ENCODE results near the gene CYYR1. TPM values are rescaled to one million over a fixed set of nuclear protein-coding genes. Genes with fewer than 3 reads are reported as not detected.

Gene CYYR1
- total RNA-seq, 5 donors from 2014 or later (not counting 1 experiment from before 2014, with no cell fraction given), result 0.09 to 0.29 (median 0.26) TPM; not detected in 2

GRCh38 chr21:26444646-26445045 is 128.4 kb downstream of the CYYR1 start:
- Mint-ChIP-seq H3K36me3 (no peaks in the 10 kb centered on the region), H3K4me1 (no peaks in the 10 kb centered on the region), H3K27me3 (no peaks in the 10 kb centered on the region), H3K4me3 (no peak overlapping the region), H3K9me3 (no peaks in the 10 kb centered on the region), H3K27ac (no peak overlapping the region)
- Histone ChIP-seq H3K27ac (ENCODE audit: low read length) (no peak overlapping the region), H3K36me3 (ENCODE audit: control insufficient read depth in 2 of 2, extremely low read depth in 1 of 2, insufficient read depth in 1 of 2, low read length in 1 of 2) (no peaks in the 10 kb centered on the region), H3K4me3 (ENCODE audit: control insufficient read depth in 1 of 2, extremely low read depth in 1 of 2, low read length in 1 of 2) (no peak overlapping the region), H3K4me1 (ENCODE audit: control insufficient read depth in 1 of 2, extremely low read depth in 1 of 2, insufficient read depth in 2 of 2, low read length in 2 of 2) (no peaks in the 10 kb centered on the region), H3K27me3 (replicated peaks in 1 of 2; ENCODE audit: control insufficient read depth in 2 of 2, extremely low read depth in 1 of 2, insufficient read depth in 2 of 2, low read length in 1 of 2) (no peaks in the 10 kb centered on the region), H3K9me3 (no peaks in the 10 kb centered on the region)
- ATAC-seq (replicated peaks in 1 of 4) (no peak), DNase-seq (no peak)
- ChIA-PET CTCF (interaction anchor here in 1 of 2 donors (1.2 kb wide), 1 partner anchor 562 kb away, joined by 3 read pairs; no protein-coding TSS in a partner anchor), POLR2A (no interaction called here)
- 100% methylated on average over 1 of the region's 1 CpG for WGBS (ENCODE audit: insufficient coverage)

DNA sequence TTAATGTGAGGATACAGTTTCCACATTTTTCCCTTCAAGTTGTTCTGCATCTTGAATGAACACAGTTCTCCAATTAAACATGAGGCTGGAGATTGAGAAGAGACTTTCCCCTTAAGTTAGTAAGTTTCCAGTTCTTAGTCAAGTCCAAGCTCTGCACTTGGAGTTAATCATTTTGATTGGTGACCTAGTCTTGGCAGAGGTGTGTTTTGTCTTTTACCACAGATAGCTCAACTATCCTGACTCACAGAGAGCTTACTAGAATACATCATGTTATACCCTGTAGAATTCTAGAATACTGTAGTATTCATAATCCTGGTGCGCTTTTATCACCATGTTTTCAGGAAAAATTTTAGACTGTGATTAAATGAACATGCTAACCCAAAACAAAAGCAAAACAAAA is 129.2 kb downstream of the CYYR1 start:
- H3K9me3 ChIP-seq, result no peaks in the 10 kb centered on the region
- ChIA-PET POLR2A (no interaction called here), CTCF (no interaction called here)
- Mint-ChIP-seq H3K36me3 (no peaks in the 10 kb centered on the region), H3K4me3 (no peak overlapping the region), H3K4me1 (no peaks in the 10 kb centered on the region), H3K27me3 (no peaks in the 10 kb centered on the region), H3K27ac (no peak overlapping the region), H3K9me3 (no peaks in the 10 kb centered on the region)
- WGBS (ENCODE audit: insufficient coverage), result no CpG with 5 or more reads among the region's 1 CpG
- no peaks in the 10 kb centered on the region for H3K4me1 ChIP-seq (ENCODE audit: control insufficient read depth in 1 of 2, extremely low read depth in 1 of 2, insufficient read depth in 2 of 2, low read length in 2 of 2)
- ATAC-seq (replicated peaks in 1 of 4) (no peak), DNase-seq (no peak)
- no peaks in the 10 kb centered on the region for H3K27me3 ChIP-seq (replicated peaks in 1 of 2; ENCODE audit: control insufficient read depth in 2 of 2, extremely low read depth in 1 of 2, insufficient read depth in 2 of 2, low read length in 1 of 2)
- no peak overlapping the region for H3K27ac ChIP-seq (ENCODE audit: low read length)
- no peak overlapping the region for H3K4me3 ChIP-seq (ENCODE audit: control insufficient read depth in 1 of 2, extremely low read depth in 1 of 2, low read length in 1 of 2)
- no peaks in the 10 kb centered on the region for H3K36me3 ChIP-seq (ENCODE audit: control insufficient read depth in 2 of 2, extremely low read depth in 1 of 2, insufficient read depth in 1 of 2, low read length in 1 of 2)

GRCh38 chr21:26443291-26443690 is 129.8 kb downstream of the CYYR1 start:
- ATAC-seq (replicated peaks in 1 of 4), result no peak
- Histone ChIP-seq H3K9me3 (no peaks in the 10 kb centered on the region), H3K27ac (ENCODE audit: low read length) (no peak overlapping the region), H3K4me3 (ENCODE audit: control insufficient read depth in 1 of 2, extremely low read depth in 1 of 2, low read length in 1 of 2) (no peak overlapping the region), H3K36me3 (ENCODE audit: control insufficient read depth in 2 of 2, extremely low read depth in 1 of 2, insufficient read depth in 1 of 2, low read length in 1 of 2) (no peaks in the 10 kb centered on the region), H3K4me1 (ENCODE audit: control insufficient read depth in 1 of 2, extremely low read depth in 1 of 2, insufficient read depth in 2 of 2, low read length in 2 of 2) (no peaks in the 10 kb centered on the region), H3K27me3 (replicated peaks in 1 of 2; ENCODE audit: control insufficient read depth in 2 of 2, extremely low read depth in 1 of 2, insufficient read depth in 2 of 2, low read length in 1 of 2) (no peaks in the 10 kb centered on the region)
- ChIA-PET POLR2A (no interaction called here), CTCF (no interaction called here)
- Mint-ChIP-seq H3K36me3 (no peaks in the 10 kb centered on the region), H3K9me3 (no peaks in the 10 kb centered on the region), H3K27ac (no peak overlapping the region), H3K4me3 (no peak overlapping the region), H3K27me3 (no peaks in the 10 kb centered on the region), H3K4me1 (no peaks in the 10 kb centered on the region)
- no CpG with 5 or more reads among the region's 1 CpG for WGBS (ENCODE audit: insufficient coverage)
- no peak for DNase-seq

- no peak overlapping the region for H3K27ac Mint-ChIP-seq
- peaks cover 0 to 3% of the 10 kb centered on the region in 2 donors for H3K27me3 Mint-ChIP-seq
Measured at GRCh38 chr21:26441149-26441548, 131.9 kb downstream of the CYYR1 start.

GRCh38 chr21:26438976-26439375 is 134.1 kb downstream of the CYYR1 start:
- no peak overlapping the region for H3K4me3 ChIP-seq (ENCODE audit: control insufficient read depth in 1 of 2, extremely low read depth in 1 of 2, low read length in 1 of 2)
- Mint-ChIP-seq H3K9me3 (no peaks in the 10 kb centered on the region), H3K27ac (no peak overlapping the region), H3K36me3 (no peaks in the 10 kb centered on the region), H3K4me3 (no peak overlapping the region), H3K27me3 (peaks cover 0 to 3% of the 10 kb centered on the region in 2 donors), H3K4me1 (no peaks in the 10 kb centered on the region)
- ATAC-seq (replicated peaks in 1 of 4) (no peak), DNase-seq (no peak)
- H3K4me1 ChIP-seq (ENCODE audit: control insufficient read depth in 1 of 2, extremely low read depth in 1 of 2, insufficient read depth in 2 of 2, low read length in 2 of 2), result no peaks in the 10 kb centered on the region
- ChIA-PET POLR2A (interaction anchor here in 1 of 2 donors (0.6 kb wide), 1 partner anchor 193 kb away, joined by 5 read pairs; no protein-coding TSS in a partner anchor), CTCF (no interaction called here)
- no peaks in the 10 kb centered on the region for H3K9me3 ChIP-seq
- H3K27me3 ChIP-seq (replicated peaks in 1 of 2; ENCODE audit: control insufficient read depth in 2 of 2, extremely low read depth in 1 of 2, insufficient read depth in 2 of 2, low read length in 1 of 2), result no peaks in the 10 kb centered on the region
- no peak overlapping the region for H3K27ac ChIP-seq (ENCODE audit: low read length)
- H3K36me3 ChIP-seq (ENCODE audit: control insufficient read depth in 2 of 2, extremely low read depth in 1 of 2, insufficient read depth in 1 of 2, low read length in 1 of 2), result no peaks in the 10 kb centered on the region

More at GRCh38 chr21:26441149-26441548, 131.9 kb downstream of the CYYR1 start:
- no peak overlapping the region for H3K27ac ChIP-seq (ENCODE audit: low read length)
- H3K4me1 ChIP-seq (ENCODE audit: control insufficient read depth in 1 of 2, extremely low read depth in 1 of 2, insufficient read depth in 2 of 2, low read length in 2 of 2), result no peaks in the 10 kb centered on the region
- ChIA-PET CTCF (no interaction called here), POLR2A (no interaction called here)
- H3K4me3 Mint-ChIP-seq, result no peak overlapping the region
- H3K9me3 Mint-ChIP-seq, result no peaks in the 10 kb centered on the region
- H3K9me3 ChIP-seq, result no peaks in the 10 kb centered on the region
- DNase-seq, result no peak
- H3K4me1 Mint-ChIP-seq, result no peaks in the 10 kb centered on the region
- no CpG with 5 or more reads among the region's 2 CpGs for WGBS (ENCODE audit: insufficient coverage)
- no peak overlapping the region for H3K4me3 ChIP-seq (ENCODE audit: control insufficient read depth in 1 of 2, extremely low read depth in 1 of 2, low read length in 1 of 2)
- no peaks in the 10 kb centered on the region for H3K36me3 ChIP-seq (ENCODE audit: control insufficient read depth in 2 of 2, extremely low read depth in 1 of 2, insufficient read depth in 1 of 2, low read length in 1 of 2)
- H3K27me3 ChIP-seq (replicated peaks in 1 of 2; ENCODE audit: control insufficient read depth in 2 of 2, extremely low read depth in 1 of 2, insufficient read depth in 2 of 2, low read length in 1 of 2), result no peaks in the 10 kb centered on the region
- ATAC-seq (replicated peaks in 1 of 4), result no peak
- no peaks in the 10 kb centered on the region for H3K36me3 Mint-ChIP-seq

- no peaks in the 10 kb centered on the region for H3K36me3 ChIP-seq (ENCODE audit: control insufficient read depth in 2 of 2, extremely low read depth in 1 of 2, insufficient read depth in 1 of 2, low read length in 1 of 2)
- no peak overlapping the region for H3K4me3 ChIP-seq (ENCODE audit: control insufficient read depth in 1 of 2, extremely low read depth in 1 of 2, low read length in 1 of 2)
- Mint-ChIP-seq H3K4me3 (no peak overlapping the region), H3K27ac (no peak overlapping the region), H3K27me3 (peaks cover 0 to 3% of the 10 kb centered on the region in 2 donors), H3K4me1 (no peaks in the 10 kb centered on the region), H3K9me3 (no peaks in the 10 kb centered on the region), H3K36me3 (no peaks in the 10 kb centered on the region)
- no peaks in the 10 kb centered on the region for H3K4me1 ChIP-seq (ENCODE audit: control insufficient read depth in 1 of 2, extremely low read depth in 1 of 2, insufficient read depth in 2 of 2, low read length in 2 of 2)
- no peak overlapping the region for H3K27ac ChIP-seq (ENCODE audit: low read length)
- CTCF ChIA-PET, result no interaction called here
- no CpG with 5 or more reads among the region's 1 CpG for WGBS (ENCODE audit: insufficient coverage)
- POLR2A ChIA-PET, result no interaction called here
- H3K27me3 ChIP-seq (replicated peaks in 1 of 2; ENCODE audit: control insufficient read depth in 2 of 2, extremely low read depth in 1 of 2, insufficient read depth in 2 of 2, low read length in 1 of 2), result no peaks in the 10 kb centered on the region
- no peak for ATAC-seq (replicated peaks in 1 of 4)
- no peaks in the 10 kb centered on the region for H3K9me3 ChIP-seq
- peak in 1 of 35 experiments; percentile 3 for DNase-seq
Measured at GRCh38 chr21:26437326-26438009, 135.6 kb downstream of the CYYR1 start.

DNA sequence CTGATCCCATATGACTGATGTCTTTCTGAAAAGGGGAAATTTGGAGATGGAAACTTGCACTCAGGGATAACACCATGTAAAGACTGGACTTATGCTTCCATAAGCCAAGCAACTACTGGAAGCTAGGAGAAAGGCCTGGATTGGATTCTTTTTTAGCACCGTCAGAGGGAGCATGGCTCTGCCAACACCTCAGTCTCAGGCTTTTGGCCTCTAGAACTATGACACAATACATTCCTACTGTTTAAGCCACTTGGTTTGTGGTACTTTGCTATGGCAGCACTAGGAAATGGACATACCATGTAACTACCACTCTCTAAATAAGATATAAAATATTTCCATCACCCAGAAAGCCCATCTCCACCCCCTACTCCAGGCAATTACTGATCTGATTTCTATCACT is 139.7 kb downstream of the CYYR1 start:
- Histone ChIP-seq H3K4me3 (ENCODE audit: control insufficient read depth in 1 of 2, extremely low read depth in 1 of 2, low read length in 1 of 2) (no peak overlapping the region), H3K9me3 (no peaks in the 10 kb centered on the region), H3K27me3 (replicated peaks in 1 of 2; ENCODE audit: control insufficient read depth in 2 of 2, extremely low read depth in 1 of 2, insufficient read depth in 2 of 2, low read length in 1 of 2) (no peaks in the 10 kb centered on the region), H3K4me1 (ENCODE audit: control insufficient read depth in 1 of 2, extremely low read depth in 1 of 2, insufficient read depth in 2 of 2, low read length in 2 of 2) (no peaks in the 10 kb centered on the region), H3K27ac (ENCODE audit: low read length) (no peak overlapping the region), H3K36me3 (ENCODE audit: control insufficient read depth in 2 of 2, extremely low read depth in 1 of 2, insufficient read depth in 1 of 2, low read length in 1 of 2) (no peaks in the 10 kb centered on the region)
- no peaks in the 10 kb centered on the region for H3K4me1 Mint-ChIP-seq
- no CpG with 5 or more reads among the region's 1 CpG for WGBS (ENCODE audit: insufficient coverage)
- DNase-seq, result no peak
- no peaks in the 10 kb centered on the region for H3K36me3 Mint-ChIP-seq
- CTCF ChIA-PET, result no interaction called here
- H3K27me3 Mint-ChIP-seq, result peaks cover 0 to 3% of the 10 kb centered on the region in 2 donors
- ATAC-seq (replicated peaks in 1 of 4), result no peak
- H3K4me3 Mint-ChIP-seq, result no peak overlapping the region
- no peak overlapping the region for H3K27ac Mint-ChIP-seq
- POLR2A ChIA-PET, result no interaction called here
- peaks cover 0 to 2% (median 0%) of the 10 kb centered on the region in 3 donors for H3K9me3 Mint-ChIP-seq

All from T-cell (primary cell).